ENCODE measurements around the gene TCP10L.

The TCP10L gene

GRCh38 chr21:32529679-32530078 lies 55.6 kb downstream of the TCP10L start:
- TF ChIP-seq FOXA1 (IDR thresholded peaks at IDR 0.05) = no peak
- no peak for TF ChIP-seq L3MBTL2 (conservative IDR thresholded peaks at IDR 0.05)
- TF ChIP-seq BHLHE40 (IDR thresholded peaks at IDR 0.05; ENCODE audit: borderline replicate concordance) = no peak
- TF ChIP-seq LEF1 (IDR thresholded peaks at IDR 0.05; ENCODE audit: borderline replicate concordance) = no peak
- no peak for TF ChIP-seq TARDBP (IDR thresholded peaks at IDR 0.05)
- no peak for TF ChIP-seq CTBP1 (IDR thresholded peaks at IDR 0.05; ENCODE audit: borderline replicate concordance)
- no peak for TF ChIP-seq HDGF (IDR thresholded peaks at IDR 0.05; ENCODE audit: borderline replicate concordance)
- no peak for TF ChIP-seq ZNF384 (IDR thresholded peaks at IDR 0.05)
- no peak for TF ChIP-seq NFRKB (IDR thresholded peaks at IDR 0.05)
- no peak for TF ChIP-seq ARNT (IDR thresholded peaks at IDR 0.05)
- TF ChIP-seq FOXK2 (IDR thresholded peaks at IDR 0.05) = no peak
- no peak for TF ChIP-seq ELF4 (IDR thresholded peaks at IDR 0.05)
- TF ChIP-seq SP1 (IDR thresholded peaks at IDR 0.05) = no peak
- TF ChIP-seq FOXM1 (IDR thresholded peaks at IDR 0.05; ENCODE audit: borderline replicate concordance) = no peak
- ChIA-PET CTCF (no interaction called here), POLR2A (no interaction called here)
- DNase-seq (ENCODE audit: extremely low spot score) = no peak

- ChIA-PET POLR2A (no interaction called here), CTCF (interaction anchor here (0.8 kb wide), 1 partner anchor 57 kb away, joined by 3 read pairs; no protein-coding TSS in a partner anchor)
- no peak for DNase-seq (ENCODE audit: extremely low spot score)
- no peak for TF ChIP-seq SP1 (IDR thresholded peaks at IDR 0.05)
Measured at GRCh38 chr21:32525282-32525681, 60.0 kb downstream of the TCP10L start.

- ChIA-PET CTCF (no interaction called here), POLR2A (no interaction called here)
- DNase-seq (ENCODE audit: extremely low spot score) = no peak
- no peak for TF ChIP-seq PKNOX1 (IDR thresholded peaks at IDR 0.05)
- no peak for TF ChIP-seq LEF1 (IDR thresholded peaks at IDR 0.05; ENCODE audit: borderline replicate concordance)
- TF ChIP-seq TARDBP (IDR thresholded peaks at IDR 0.05) = no peak
- no peak for TF ChIP-seq FOXK2 (IDR thresholded peaks at IDR 0.05)
- TF ChIP-seq FOXM1 (IDR thresholded peaks at IDR 0.05; ENCODE audit: borderline replicate concordance) = no peak
- TF ChIP-seq ELF4 (IDR thresholded peaks at IDR 0.05) = no peak
- TF ChIP-seq CTBP1 (IDR thresholded peaks at IDR 0.05; ENCODE audit: borderline replicate concordance) = no peak
- no peak for TF ChIP-seq FOXA1 (IDR thresholded peaks at IDR 0.05)
- TF ChIP-seq HDGF (IDR thresholded peaks at IDR 0.05; ENCODE audit: borderline replicate concordance) = no peak
- TF ChIP-seq ARNT (IDR thresholded peaks at IDR 0.05) = no peak
- no peak for TF ChIP-seq ZNF384 (IDR thresholded peaks at IDR 0.05)
Measured at GRCh38 chr21:32523988-32524719, 61.2 kb downstream of the TCP10L start.
